ENCODE data around the gene POLE2. TPM values are rescaled to one million over a fixed set of nuclear protein-coding genes. Genes with fewer than 3 reads are reported as not detected.
"Not testable (repeated sequence)": the region's sequence is repeated elsewhere in the genome, so short reads cannot be mapped to it uniquely, and the experiment has no call there.

Gene POLE2
- total RNA-seq, 4 donors from 2014 or later, result 3.2 to 8.4 (median 4.6) TPM

GRCh38 chr14:49720744-49721143 is 32.7 kb upstream of the POLE2 start:
- Histone ChIP-seq H3K27me3 (no peaks in the 10 kb centered on the region), H3K4me1 (no peaks in the 10 kb centered on the region), H3K4me3 (no peak overlapping the region), H3K27ac (no peak overlapping the region), H3K9me3 (no peaks in the 10 kb centered on the region), H3K36me3 (peaks cover 31% of the 10 kb centered on the region)
- no peak for DNase-seq (ENCODE audit: low spot score in 2 of 2)
- no peak for TF ChIP-seq EP300 (IDR thresholded peaks at IDR 0.05)
- TF ChIP-seq POLR2AphosphoS5 (IDR thresholded peaks at IDR 0.05), result no peak

GRCh38 chr14:49710993-49711392 is 23.0 kb upstream of the POLE2 start:
- H3K27me3 ChIP-seq; H3K4me3 ChIP-seq; DNase-seq (ENCODE audit: low spot score in 2 of 2); H3K27ac ChIP-seq; H3K4me1 ChIP-seq; H3K9me3 ChIP-seq: not testable (repeated sequence)
- WGBS, result 95% methylated on average over 11 of the region's 11 CpGs
- H3K36me3 ChIP-seq, result peaks cover 15% of the 10 kb centered on the region

GRCh38 chr14:49704471-49704870 is 16.5 kb upstream of the POLE2 start:
- not testable (repeated sequence) for H3K4me3 ChIP-seq; H3K27me3 ChIP-seq; DNase-seq (ENCODE audit: low spot score in 2 of 2); H3K9me3 ChIP-seq; H3K27ac ChIP-seq; H3K4me1 ChIP-seq
- WGBS, result 89% methylated on average over 4 of the region's 4 CpGs
- H3K36me3 ChIP-seq, result peaks cover 11% of the 10 kb centered on the region

- no peaks in the 10 kb centered on the region for H3K4me1 ChIP-seq
- 64% methylated on average over 3 of the region's 3 CpGs for WGBS
- no peak overlapping the region for H3K27ac ChIP-seq
- H3K4me3 ChIP-seq, result no peak overlapping the region
- no peaks in the 10 kb centered on the region for H3K27me3 ChIP-seq
- H3K36me3 ChIP-seq, result peaks cover 11% of the 10 kb centered on the region
- H3K9me3 ChIP-seq, result no peaks in the 10 kb centered on the region
- no peak for DNase-seq (ENCODE audit: low spot score in 2 of 2)
- TF ChIP-seq POLR2A (IDR thresholded peaks at IDR 0.05) (no peak), EP300 (IDR thresholded peaks at IDR 0.05) (no peak), POLR2AphosphoS5 (IDR thresholded peaks at IDR 0.05) (no peak), CTCF (IDR thresholded peaks at IDR 0.05) (no peak)
Observed at GRCh38 chr14:49703965-49704364, 16.0 kb upstream of the POLE2 start.

GRCh38 chr14:49702725-49703124 is 14.7 kb upstream of the POLE2 start:
- no peaks in the 10 kb centered on the region for H3K27me3 ChIP-seq
- no peaks in the 10 kb centered on the region for H3K4me1 ChIP-seq
- DNase-seq (ENCODE audit: low spot score in 2 of 2), result no peak
- H3K9me3 ChIP-seq, result no peaks in the 10 kb centered on the region
- 89% methylated on average over 4 of the region's 4 CpGs for WGBS
- peaks cover 11% of the 10 kb centered on the region for H3K36me3 ChIP-seq
- no peak overlapping the region for H3K4me3 ChIP-seq
- no peak overlapping the region for H3K27ac ChIP-seq
- no peak for TF ChIP-seq POLR2AphosphoS5 (IDR thresholded peaks at IDR 0.05)

- not testable (repeated sequence) for H3K27me3 ChIP-seq; DNase-seq (ENCODE audit: low spot score in 2 of 2); H3K9me3 ChIP-seq; H3K36me3 ChIP-seq
- peaks cover 22% of the 10 kb centered on the region for H3K4me1 ChIP-seq
- 15% methylated on average over 10 of the region's 13 CpGs for WGBS
- peak overlapping the region; percentile 92 for H3K4me3 ChIP-seq
- H3K27ac ChIP-seq, result peak overlapping the region; percentile 97
Observed at GRCh38 chr14:49693735-49694124, 5.7 kb upstream of the POLE2 start.

GRCh38 chr14:49692811-49693734 is 5.1 kb upstream of the POLE2 start, which contains the start of gene KLHDC1:
TSS of gene KLHDC1 (plus strand) at chr14:49693120. CDS start at chr14:49693195, 75 bp downstream.
- Histone ChIP-seq H3K9me3 (no peaks in the 10 kb centered on the region), H3K4me1 (peaks cover 28% of the 10 kb centered on the region), H3K27me3 (no peaks in the 10 kb centered on the region), H3K36me3 (no peaks in the 10 kb centered on the region), H3K27ac (peak within 1 kb of the TSS; percentile 97), H3K4me3 (peak within 1 kb of the TSS; percentile 92)
- no peak for TF ChIP-seq CTCF (IDR thresholded peaks at IDR 0.05)
- TF ChIP-seq POLR2A (IDR thresholded peaks at IDR 0.05), result peak; percentile 87 to 93
- TF ChIP-seq POLR2AphosphoS5 (IDR thresholded peaks at IDR 0.05), result peak; percentile 75 to 99 (median 97)
- under 1% methylated on average over 58 of the region's 88 CpGs for WGBS
- DNase-seq (ENCODE audit: low spot score in 2 of 2), result peak; percentile 90 to 94

All from suprapubic skin (tissue), 4 donors.